HG02852 (cell line): ENCODE measurements around the gene ZBTB12.
"Not testable (repeated sequence)": the region's sequence is repeated elsewhere in the genome, so short reads cannot be mapped to it uniquely, and the experiment has no call there.

Experiments used
- ATAC-seq: cut with Tn5 transposase; IDR thresholded peaks from one replicate; pipeline ENCODE4 v1.9.1; 2021; ENCODE audit warnings: mild to moderate bottlenecking, moderate library complexity; ENCODE audit not compliant: unreplicated experiment

The ZBTB12 gene, protein sequence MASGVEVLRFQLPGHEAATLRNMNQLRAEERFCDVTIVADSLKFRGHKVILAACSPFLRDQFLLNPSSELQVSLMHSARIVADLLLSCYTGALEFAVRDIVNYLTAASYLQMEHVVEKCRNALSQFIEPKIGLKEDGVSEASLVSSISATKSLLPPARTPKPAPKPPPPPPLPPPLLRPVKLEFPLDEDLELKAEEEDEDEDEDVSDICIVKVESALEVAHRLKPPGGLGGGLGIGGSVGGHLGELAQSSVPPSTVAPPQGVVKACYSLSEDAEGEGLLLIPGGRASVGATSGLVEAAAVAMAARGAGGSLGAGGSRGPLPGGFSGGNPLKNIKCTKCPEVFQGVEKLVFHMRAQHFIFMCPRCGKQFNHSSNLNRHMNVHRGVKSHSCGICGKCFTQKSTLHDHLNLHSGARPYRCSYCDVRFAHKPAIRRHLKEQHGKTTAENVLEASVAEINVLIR

DNA sequence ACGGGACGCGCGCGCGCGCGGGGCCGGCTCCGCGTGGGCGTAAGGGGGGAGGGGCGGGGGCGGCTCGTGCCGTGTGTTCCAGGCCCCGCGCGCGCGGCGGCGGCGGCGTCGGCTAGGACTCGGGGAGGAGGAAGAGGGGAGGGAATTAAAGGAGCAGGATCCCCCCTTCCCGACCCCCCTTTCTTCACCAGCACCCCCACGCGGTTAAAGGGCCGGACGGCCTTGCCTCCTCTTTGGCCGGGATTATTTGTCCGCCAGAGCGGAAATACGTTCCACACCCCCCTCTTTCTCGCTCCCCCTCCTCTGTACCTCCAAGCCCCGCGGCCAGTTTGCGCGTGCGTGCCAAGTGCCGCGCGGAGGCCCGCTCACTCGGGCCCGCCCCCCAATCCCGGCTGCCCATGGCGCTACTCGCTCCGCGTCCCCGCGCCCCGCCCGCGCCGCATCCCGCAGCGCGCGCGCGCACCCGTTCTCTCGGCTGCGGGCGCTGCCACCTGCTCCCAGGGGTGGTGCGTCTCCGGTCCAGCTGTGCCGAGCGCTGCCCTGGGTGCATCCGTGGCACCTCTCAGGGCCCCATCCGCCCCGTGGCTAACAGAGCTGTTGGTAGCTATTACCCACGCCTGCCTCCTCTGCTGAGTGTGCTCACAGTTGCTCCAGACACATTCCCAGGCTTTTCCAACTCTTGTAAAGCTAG lies at the start of gene ZBTB12:
TSS of gene ZBTB12 (minus strand) at position 134 of the 691 bp plus-strand sequence. CDS start 781 bp downstream, outside the sequence.
- peak; percentile 43 for ATAC-seq

DNA sequence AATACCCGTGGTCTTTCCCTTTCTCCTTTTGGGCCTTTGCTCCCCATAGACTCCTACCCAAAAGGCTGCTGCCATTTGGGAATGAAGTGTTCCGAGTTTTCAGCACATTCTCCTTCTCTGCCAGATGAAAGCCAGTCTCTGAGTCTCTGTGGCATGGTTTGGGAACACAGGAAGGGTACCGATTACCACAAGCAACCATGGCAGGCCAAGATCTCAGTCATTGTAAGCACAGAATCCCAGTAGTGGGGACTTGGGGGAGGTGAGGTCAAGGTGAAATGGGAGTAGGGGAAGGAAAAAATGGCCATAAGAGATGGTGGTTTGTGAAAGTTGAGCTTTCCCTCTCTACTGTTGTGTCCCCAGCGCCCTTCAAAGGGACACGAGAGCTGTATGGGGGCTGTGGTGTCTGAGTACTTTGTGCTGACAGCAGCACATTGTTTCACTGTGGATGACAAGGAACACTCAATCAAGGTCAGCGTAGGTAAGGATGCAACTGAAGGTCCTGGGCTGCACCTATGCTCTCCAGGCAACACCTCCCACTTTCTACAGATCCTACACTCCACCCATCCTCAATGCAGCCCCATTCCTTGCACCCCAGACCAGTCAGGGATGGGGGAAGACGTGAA lies 48.2 kb upstream of the ZBTB12 start:
- ATAC-seq: no peak

DNA sequence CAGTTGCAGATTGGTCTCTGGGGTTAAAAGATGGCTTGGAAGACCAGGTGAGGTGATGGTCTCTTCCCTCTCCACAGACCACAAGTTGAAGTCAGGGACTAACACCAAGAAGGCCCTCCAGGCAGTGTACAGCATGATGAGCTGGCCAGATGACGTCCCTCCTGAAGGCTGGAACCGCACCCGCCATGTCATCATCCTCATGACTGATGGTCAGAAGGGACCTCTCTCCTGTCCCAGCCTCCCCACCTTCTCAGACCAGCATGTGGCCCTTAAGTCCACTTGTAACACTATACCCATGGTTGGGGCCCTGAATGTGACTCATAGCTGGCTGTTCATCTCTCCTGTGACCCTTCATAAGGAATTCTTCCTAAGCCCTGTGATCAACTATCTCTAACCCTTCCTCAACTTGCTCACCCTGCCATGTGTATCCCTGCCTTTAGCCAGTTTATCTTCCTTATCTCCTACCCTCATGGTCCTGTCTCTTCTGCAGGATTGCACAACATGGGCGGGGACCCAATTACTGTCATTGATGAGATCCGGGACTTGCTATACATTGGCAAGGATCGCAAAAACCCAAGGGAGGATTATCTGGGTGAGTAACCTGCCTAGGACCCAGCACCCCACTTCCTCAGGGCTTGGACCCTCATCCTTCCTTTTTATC lies 47.0 kb upstream of the ZBTB12 start:
- ATAC-seq: no peak

- no peak for ATAC-seq
Measured at GRCh38 chr6:31948306-31948705, 46.4 kb upstream of the ZBTB12 start.

GRCh38 chr6:31947864-31948263 lies 46.0 kb upstream of the ZBTB12 start:
- ATAC-seq: no peak

GRCh38 chr6:31947070-31947675 lies 45.3 kb upstream of the ZBTB12 start:
- ATAC-seq: no peak

- no peak for ATAC-seq
Measured at GRCh38 chr6:31946370-31946885, 44.5 kb upstream of the ZBTB12 start.

- ATAC-seq: no peak
Measured at GRCh38 chr6:31945507-31946369, 43.9 kb upstream of the ZBTB12 start, which contains the start of gene CFB. Gene CFB (plus strand): TSS chr6:31946095. CDS start chr6:31946222, 127 bp downstream.

DNA sequence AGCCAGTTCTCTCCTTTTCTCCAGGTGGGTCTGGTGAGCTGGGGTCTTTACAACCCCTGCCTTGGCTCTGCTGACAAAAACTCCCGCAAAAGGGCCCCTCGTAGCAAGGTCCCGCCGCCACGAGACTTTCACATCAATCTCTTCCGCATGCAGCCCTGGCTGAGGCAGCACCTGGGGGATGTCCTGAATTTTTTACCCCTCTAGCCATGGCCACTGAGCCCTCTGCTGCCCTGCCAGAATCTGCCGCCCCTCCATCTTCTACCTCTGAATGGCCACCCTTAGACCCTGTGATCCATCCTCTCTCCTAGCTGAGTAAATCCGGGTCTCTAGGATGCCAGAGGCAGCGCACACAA lies 43.2 kb upstream of the ZBTB12 start:
- no peak for ATAC-seq

DNA sequence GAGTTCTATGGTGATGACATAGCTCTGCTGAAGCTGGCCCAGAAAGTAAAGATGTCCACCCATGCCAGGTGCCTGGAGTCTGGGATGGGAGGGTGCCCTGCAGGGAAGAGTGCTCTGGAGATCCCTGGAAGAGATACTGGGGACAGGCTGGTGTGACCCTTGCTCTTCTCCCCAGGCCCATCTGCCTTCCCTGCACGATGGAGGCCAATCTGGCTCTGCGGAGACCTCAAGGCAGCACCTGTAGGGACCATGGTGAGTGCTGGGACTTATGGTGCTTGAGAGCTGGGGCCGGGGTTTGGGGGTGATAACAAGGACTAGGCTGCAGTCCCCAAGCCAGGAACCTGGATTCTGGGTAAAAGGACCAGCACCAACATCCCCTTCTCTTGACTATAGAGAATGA lies 41.9 kb upstream of the ZBTB12 start:
- no peak for ATAC-seq

GRCh38 chr6:31940256-31940664 lies 38.4 kb upstream of the ZBTB12 start:
- no peak for ATAC-seq

GRCh38 chr6:31935823-31936222 lies 33.9 kb upstream of the ZBTB12 start:
- no peak for ATAC-seq

DNA sequence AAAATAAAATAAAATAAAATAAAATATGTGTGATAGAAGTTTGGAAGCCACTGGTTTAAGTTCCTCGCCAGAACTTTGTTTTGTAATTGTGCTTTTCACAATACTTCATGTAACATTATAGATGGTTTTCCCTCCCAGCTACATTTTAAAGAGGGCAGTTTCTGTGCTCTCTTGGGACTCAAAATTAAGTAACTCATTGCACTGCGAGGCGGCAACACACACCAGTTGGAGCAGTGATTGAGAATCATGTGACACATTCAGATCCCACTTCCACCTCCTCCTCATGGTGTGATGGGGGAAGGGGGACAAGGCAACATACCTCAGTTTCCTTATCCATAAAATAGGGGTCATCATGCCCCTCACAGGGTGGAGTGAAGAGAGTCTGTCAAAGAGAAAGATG lies 33.1 kb upstream of the ZBTB12 start:
- no peak for ATAC-seq

- no peak for ATAC-seq
Measured at GRCh38 chr6:31933537-31933936, 31.7 kb upstream of the ZBTB12 start.

GRCh38 chr6:31932137-31932536 lies 30.3 kb upstream of the ZBTB12 start:
- ATAC-seq: not testable (repeated sequence)

GRCh38 chr6:31930962-31931361 lies 29.1 kb upstream of the ZBTB12 start:
- ATAC-seq: no peak

GRCh38 chr6:31928672-31928939 lies 26.7 kb upstream of the ZBTB12 start:
- ATAC-seq: no peak

- ATAC-seq: no peak
Measured at GRCh38 chr6:31927863-31928671, 26.2 kb upstream of the ZBTB12 start.

DNA sequence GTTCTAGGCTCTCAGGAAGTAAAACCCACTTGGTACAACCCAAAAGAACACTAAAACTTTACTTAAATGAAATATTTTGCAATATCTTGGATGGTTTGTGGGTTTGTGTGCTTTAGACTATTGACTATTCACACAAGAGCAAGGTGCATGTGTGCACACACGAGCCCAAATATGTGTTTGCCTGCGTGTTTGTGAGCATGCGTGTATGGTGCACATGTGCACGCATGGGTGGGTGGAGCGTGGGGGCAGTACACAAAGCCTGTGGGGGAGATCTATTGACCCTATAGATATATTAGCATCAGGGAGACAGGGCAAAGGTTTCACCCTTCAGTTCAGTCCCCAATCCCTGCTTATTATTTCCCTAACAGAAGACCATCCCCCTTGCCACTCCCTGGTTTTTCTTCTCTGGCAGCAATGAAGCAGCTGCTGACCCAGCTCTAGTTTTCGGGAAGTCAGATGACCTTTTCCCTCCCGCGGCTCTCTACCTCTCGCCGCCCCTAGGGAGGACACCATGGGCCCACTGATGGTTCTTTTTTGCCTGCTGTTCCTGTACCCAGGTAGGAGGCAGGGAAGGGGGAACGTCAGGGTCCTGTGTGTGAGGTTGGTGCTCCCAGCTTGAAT lies 25.5 kb upstream of the ZBTB12 start, which contains the start of gene C2:
TSS of gene C2 (plus strand) at position 476 of the 621 bp plus-strand sequence. CDS start at position 512, 36 bp downstream.
- ATAC-seq: no peak
